T-helper 1 cell (primary cell): Measurements from ENCODE around the gene MYPOP.
A peak's percentile ranks its signal among the peaks of the same experiment; 100 is the strongest.

Experiments used
- DNase-seq, 5 donors: peaks; one replicate each; pipeline ENCODE4 v3.0.0-alpha.2; 2012 to 2020

MYPOP gene

DNA sequence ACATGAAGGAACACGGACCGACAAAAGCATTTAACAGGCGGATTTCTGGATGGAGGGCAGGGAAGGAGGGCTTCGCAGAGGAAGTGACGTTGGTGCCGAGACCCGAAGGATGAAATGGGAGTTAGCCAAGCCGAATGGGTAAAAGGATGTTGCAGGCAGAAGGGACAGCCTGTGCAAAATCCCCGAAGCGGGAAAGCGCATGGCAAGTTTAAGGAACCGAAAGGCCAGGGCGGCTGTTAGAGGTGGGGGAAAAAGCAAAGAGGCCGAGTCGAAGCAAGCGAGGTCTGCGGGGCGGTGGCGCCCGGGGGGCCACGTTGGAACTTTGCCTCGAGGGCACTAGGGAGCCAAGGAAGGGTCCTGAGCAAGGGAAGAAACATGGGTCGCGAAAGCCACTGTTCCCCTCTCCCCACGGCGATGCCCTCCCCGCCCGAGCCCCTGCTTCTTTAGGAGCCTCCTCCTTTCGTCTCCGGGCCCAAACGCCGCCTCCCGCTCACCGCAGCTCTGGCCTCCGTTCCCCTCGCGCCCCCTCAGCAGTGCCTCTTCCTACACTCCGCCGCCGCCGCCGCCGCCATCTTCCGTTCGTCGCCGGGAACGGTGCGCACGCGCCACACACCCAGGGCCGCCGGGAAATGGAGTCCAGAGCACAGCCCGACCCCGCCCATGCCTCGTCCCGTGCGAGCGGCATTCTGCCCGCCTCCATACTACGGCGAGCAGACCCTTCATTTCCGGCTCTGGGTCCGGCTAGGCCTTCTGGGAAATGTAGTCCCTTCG is 39.7 kb downstream of the MYPOP start, which contains the start of gene SYMPK:
Gene SYMPK (minus strand): TSS at position 584 of the 771 bp plus-strand sequence. CDS start 8,652 bp downstream, outside the sequence.
- DNase-seq = peak; percentile 98 to 99 (median 98)

DNA sequence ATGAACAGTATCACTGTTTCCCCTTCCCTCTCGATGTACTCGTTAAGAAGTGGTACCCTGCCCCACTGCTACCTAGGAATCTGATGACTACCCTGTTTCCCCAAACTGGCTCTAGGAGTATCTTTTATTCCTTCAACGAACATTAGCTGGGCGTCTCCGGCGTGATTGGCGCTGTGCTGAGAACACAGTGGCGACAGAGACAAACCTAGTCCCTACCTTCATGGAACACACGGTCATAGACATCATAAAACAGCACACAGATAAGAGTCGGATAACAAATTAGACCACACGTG is 40.2 kb downstream of the MYPOP start:
- DNase-seq = no peak

DNA sequence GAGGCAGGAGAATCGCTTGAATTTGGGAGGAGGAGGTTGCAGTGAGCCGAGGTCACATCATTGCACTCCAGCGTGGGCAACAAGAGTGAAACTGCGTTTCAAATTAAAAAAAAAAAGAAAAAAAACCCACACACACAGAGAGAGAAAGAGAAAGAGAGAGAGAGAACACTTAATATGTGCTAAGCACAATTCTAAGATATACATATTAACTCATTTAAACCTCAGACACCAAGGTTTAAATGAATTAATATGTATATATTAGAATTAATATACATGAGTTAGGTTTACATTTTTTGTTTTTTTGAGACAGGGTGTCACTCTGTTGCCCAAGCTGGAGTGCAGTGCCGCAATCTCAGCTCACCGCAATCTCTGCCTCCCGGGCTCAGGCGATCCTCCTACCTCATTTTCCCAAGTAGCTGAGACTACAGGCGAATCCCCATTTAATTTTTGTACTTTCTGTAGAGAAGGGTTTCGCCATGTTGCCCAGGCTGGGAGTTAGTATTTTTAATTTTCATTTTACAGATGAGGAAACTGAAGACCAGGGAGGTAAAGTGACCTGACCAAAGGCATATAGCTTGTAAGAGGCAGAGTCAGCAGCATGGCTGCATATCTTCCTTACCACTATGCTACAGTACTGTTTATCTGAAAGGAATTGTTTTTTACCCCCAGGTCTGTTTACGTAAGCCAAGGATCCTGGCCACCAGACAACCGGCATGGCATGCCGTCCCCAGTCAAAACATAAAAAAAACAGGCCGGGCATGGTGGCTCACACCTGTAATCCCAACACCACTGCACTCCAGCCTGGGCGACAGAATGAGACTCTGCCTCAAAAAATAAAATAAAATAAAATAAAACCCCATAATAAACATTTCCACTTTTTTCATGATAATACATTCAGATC is 41.8 kb downstream of the MYPOP start:
- DNase-seq = no peak

DNA sequence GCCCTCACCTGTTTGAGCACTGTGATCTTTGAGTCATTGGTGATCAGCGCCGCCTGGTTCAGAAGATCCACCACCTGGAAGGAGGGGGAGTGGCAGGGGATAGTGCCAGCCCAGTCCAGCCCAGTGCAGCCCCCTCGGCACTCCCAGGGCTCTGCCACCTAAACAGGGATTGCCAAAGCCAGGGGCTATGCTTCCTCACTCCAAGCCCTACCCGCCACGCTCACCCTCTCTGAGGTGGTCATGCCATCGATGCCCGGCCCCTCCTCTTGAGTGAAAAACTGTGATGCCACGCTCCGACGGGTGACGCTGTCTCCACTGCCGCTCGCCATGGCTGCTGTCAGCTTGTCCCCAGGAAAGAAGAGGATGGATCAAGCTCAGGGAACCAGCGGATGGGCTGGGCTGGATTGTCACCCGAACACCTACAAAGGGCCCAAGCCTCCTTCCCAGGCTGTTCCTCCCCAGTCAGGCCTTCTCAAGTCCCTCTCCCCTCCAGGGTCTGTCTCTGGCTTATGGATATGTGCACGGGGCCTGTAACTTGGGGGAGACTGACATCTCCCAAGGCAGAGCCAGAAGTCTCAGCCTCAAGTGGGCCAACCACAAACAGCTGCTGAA is 48.1 kb downstream of the MYPOP start:
- no peak for DNase-seq

DNA sequence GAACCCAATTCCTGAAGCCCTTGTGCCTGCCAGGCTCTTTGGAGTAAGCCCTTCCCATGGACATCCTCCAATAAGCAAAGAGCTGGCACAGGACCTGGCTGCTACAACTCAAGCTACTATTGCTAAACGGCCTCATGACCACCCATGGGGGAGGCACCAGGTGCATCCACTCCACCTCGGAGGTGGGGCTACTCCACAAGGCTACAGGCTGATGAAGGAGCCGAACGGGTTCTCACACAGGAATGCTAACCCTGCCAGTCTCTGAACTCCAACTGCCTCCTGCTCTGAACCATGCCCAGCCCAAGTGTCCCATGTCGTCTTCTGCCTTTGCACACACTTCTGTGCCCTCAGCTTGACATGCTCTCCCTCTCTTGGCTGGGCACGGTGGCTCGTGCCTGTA is 49.4 kb downstream of the MYPOP start:
- DNase-seq = no peak

DNA sequence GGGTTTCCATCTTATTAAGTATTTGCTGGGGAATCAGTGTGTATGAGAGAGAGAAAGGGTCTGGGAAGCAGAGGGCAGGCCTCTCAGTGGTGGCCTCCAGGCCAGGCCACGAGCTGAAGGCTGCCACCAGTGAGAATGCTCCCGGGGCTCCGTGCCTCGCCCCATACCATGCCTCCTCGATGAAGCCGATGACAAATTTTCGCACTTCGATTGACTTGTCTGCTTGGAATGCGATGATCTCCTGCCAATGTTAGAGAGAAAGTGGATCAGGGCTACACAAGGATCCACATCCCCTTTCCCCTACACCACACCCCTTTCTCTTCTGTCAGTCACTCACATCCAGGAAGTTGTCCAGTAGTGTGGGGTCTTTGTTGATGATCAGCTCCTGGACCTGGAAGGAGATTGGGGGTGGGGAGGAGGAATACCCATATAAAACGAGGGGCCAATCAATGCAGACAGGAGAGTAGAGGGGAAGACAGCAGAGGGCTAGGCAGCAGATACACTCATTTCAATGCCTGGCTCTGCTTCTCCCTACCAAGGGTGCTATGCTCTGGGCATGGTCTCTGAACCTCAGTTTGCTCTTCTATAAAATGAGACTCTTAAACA is 50.2 kb downstream of the MYPOP start:
- no peak for DNase-seq

DNA sequence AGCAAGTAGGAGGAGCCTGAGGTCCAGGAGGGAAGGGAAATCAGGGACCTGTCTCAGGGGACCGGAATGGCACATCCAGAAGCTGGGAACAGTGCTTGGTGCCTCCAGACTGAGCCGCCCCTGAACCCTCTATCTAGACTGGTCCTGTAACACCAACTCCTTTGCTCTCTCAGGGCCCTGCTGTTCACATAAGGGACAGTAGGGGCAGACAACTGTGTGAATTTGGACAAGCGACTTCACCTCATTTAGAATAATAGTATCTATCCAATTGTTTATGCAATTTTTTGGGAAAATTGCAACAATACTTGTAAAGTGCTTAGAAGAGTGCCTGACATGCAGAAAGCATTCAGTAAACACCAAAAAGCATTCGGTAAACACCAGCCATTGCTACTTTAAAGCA is 53.5 kb downstream of the MYPOP start:
- DNase-seq = no peak

DNA sequence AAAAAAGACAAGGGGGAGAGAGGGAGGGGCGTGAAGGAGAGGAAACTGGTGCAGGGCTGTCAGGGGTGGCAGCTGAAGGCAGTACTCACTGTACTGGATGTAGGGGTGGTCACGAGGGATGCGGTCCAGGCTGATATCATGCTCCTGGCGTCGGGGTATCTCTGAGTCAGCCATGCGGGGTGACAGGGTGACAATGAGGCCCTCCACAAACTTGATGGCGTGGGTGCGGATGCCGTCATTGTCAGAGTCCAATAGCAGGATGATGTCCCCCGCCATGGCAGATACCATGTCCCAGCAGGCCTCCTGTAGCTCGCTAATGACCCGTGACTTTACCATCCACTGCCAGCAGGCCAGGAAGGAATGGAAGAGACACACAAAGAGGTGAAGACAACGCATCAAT is 54.8 kb downstream of the MYPOP start:
- DNase-seq = no peak

DNA sequence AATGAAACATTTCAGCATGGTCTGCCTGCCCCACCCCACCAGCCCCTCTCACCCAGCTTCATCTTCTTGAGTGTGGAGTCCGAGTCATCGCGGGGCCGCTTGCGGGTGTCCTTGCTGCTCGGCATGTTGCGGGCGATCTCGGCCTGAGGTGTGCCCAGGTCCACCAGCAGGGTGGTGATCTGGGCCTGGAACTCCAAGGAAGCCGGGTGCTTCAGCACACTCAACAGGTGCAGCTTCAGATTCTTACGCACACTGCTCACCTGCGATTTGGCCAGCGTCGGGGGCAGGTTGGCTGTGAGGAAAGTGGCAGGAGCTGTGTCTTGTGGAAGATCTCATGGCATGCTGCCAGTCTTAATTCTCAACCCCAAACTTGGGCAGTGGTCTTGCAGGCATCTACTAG is 60.2 kb downstream of the MYPOP start:
- DNase-seq = no peak
